Endothelial cell (in vitro differentiated cells): ENCODE results near the gene LYPD6B. TPM values are rescaled to one million over a fixed set of nuclear protein-coding genes. Genes with fewer than 3 reads are reported as not detected.
A peak's percentile ranks its signal among the peaks of the same experiment; 100 is the strongest.

Source experiments
- DNase-seq: peaks from one replicate; pipeline ENCODE4 v3.0.0; 2021; ENCODE audit warnings: low spot score
- H3K27ac Mint-ChIP-seq: one replicate; pipeline ENCODE4 v1.8.0; 2021; ENCODE audit warnings: mixed read lengths, inconsistent platforms; ENCODE audit not compliant: unreplicated experiment
- H3K27me3 Mint-ChIP-seq: one replicate; pipeline ENCODE4 v1.8.0; 2021; ENCODE audit warnings: mild to moderate bottlenecking, moderate library complexity, mixed read lengths, inconsistent platforms; ENCODE audit not compliant: unreplicated experiment
- H3K36me3 Mint-ChIP-seq: one replicate; pipeline ENCODE4 v1.8.0; 2021; ENCODE audit warnings: mild to moderate bottlenecking, low read depth, mixed read lengths, inconsistent platforms; ENCODE audit not compliant: unreplicated experiment
- H3K4me1 Mint-ChIP-seq: one replicate; pipeline ENCODE4 v1.8.0; 2021; ENCODE audit warnings: mild to moderate bottlenecking, mixed read lengths, inconsistent platforms; ENCODE audit not compliant: unreplicated experiment
- H3K4me3 Mint-ChIP-seq: one replicate; pipeline ENCODE4 v1.8.0; 2021; ENCODE audit warnings: mild to moderate bottlenecking, mixed read lengths, inconsistent platforms; ENCODE audit not compliant: unreplicated experiment
- H3K9me3 Mint-ChIP-seq: one replicate; pipeline ENCODE4 v1.8.0; 2021; ENCODE audit warnings: mixed read lengths, inconsistent platforms; ENCODE audit not compliant: unreplicated experiment
- total RNA-seq: library from RNA; stranded (reverse); fragmentation: NEBNext Ultra II Directional; extraction: Animal tissue kit (Norgen Biotek cat#: 25700); gene quantifications from one replicate; pipeline ENCODE4 v1.2.1, GENCODE V29; 2021; ENCODE audit not compliant: unreplicated experiment
- TF ChIP-seq, protein P1 (sequence below): fragments of 200-600 bp; sonication (generic); IDR thresholded peaks from one replicate; pipeline ENCODE4 v1.5.0; 2021; ENCODE audit warnings: antibody characterized with exemption; ENCODE audit not compliant: unreplicated experiment

The LYPD6B gene
- total RNA-seq, 1 donor from 2014 or later, result 4.8 TPM

DNA sequence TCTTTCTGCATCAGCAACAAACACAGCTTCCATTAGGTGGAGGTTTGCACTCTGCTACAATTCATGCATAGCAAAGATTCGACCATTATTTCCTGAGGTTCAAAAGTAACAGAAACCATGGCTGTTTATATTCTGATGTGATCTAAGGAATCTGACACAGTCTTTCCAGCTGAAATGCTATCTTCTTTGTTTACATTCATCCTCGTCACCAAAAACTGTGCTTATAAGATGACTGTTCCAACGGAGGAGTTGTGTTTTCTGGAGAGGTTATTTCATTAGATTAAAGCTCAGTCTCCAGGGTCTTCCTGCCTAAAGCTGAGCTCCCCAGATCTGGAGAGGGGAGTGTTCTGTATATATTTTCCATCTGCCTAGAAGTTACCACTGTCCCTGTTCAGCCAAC lies 45.1 kb upstream of the LYPD6B start:
- TF ChIP-seq, protein P1, sequence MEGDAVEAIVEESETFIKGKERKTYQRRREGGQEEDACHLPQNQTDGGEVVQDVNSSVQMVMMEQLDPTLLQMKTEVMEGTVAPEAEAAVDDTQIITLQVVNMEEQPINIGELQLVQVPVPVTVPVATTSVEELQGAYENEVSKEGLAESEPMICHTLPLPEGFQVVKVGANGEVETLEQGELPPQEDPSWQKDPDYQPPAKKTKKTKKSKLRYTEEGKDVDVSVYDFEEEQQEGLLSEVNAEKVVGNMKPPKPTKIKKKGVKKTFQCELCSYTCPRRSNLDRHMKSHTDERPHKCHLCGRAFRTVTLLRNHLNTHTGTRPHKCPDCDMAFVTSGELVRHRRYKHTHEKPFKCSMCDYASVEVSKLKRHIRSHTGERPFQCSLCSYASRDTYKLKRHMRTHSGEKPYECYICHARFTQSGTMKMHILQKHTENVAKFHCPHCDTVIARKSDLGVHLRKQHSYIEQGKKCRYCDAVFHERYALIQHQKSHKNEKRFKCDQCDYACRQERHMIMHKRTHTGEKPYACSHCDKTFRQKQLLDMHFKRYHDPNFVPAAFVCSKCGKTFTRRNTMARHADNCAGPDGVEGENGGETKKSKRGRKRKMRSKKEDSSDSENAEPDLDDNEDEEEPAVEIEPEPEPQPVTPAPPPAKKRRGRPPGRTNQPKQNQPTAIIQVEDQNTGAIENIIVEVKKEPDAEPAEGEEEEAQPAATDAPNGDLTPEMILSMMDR, result no peak
- no peak overlapping the region for H3K4me3 Mint-ChIP-seq
- H3K9me3 Mint-ChIP-seq, result no peaks in the 10 kb centered on the region
- H3K27me3 Mint-ChIP-seq, result no peaks in the 10 kb centered on the region
- no peak overlapping the region for H3K27ac Mint-ChIP-seq
- H3K4me1 Mint-ChIP-seq, result peaks cover 5% of the 10 kb centered on the region
- DNase-seq, result no peak
- H3K36me3 Mint-ChIP-seq, result peaks cover 34% of the 10 kb centered on the region

DNA sequence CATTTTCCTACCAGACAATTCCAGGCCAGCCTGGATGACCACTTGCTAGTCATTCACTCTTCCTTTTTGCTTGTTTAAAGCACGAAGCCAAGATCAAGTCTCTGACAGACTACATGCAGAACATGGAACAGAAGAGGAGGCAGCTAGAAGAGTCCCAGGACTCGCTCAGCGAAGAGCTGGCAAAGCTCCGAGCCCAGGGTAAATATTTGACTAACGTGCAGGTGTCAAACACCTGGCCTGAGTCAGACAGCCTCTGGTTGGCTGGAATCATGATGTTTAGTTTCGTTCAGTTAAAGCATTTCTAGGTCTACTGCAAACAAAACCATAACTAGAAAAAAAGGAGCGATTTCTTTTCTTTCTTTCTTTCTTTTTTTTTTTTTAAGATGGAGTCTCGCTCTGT lies 44.2 kb upstream of the LYPD6B start:
- TF ChIP-seq, protein P1, result no peak
- no peak for DNase-seq
- peaks cover 34% of the 10 kb centered on the region for H3K36me3 Mint-ChIP-seq
- H3K27ac Mint-ChIP-seq, result no peak overlapping the region
- H3K4me1 Mint-ChIP-seq, result peaks cover 5% of the 10 kb centered on the region
- H3K4me3 Mint-ChIP-seq, result no peak overlapping the region
- H3K9me3 Mint-ChIP-seq, result no peaks in the 10 kb centered on the region
- H3K27me3 Mint-ChIP-seq, result no peaks in the 10 kb centered on the region

DNA sequence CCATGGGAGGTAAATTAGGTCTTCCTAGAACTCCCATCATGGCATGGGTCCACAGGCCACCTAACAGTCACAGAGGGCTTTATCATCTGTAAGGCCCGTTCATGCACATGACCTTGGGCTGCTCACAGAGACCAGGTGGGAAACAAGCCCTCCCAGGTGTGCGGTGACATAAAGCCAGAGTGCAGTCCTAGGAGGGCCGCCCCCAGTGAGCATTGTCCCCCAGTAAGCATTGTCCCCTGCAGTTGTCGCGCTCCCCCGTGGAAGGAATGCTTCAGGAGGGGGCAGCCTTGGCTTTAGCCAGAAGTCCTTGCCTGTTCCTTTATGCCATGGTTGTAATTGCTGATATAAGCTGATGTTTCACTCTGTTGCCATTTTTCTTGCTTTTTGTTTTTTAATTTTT lies 41.7 kb upstream of the LYPD6B start:
- TF ChIP-seq, protein P1, result no peak
- H3K4me1 Mint-ChIP-seq, result peaks cover 5% of the 10 kb centered on the region
- no peaks in the 10 kb centered on the region for H3K27me3 Mint-ChIP-seq
- no peaks in the 10 kb centered on the region for H3K9me3 Mint-ChIP-seq
- H3K4me3 Mint-ChIP-seq, result no peak overlapping the region
- no peak for DNase-seq
- H3K27ac Mint-ChIP-seq, result no peak overlapping the region
- peaks cover 47% of the 10 kb centered on the region for H3K36me3 Mint-ChIP-seq

DNA sequence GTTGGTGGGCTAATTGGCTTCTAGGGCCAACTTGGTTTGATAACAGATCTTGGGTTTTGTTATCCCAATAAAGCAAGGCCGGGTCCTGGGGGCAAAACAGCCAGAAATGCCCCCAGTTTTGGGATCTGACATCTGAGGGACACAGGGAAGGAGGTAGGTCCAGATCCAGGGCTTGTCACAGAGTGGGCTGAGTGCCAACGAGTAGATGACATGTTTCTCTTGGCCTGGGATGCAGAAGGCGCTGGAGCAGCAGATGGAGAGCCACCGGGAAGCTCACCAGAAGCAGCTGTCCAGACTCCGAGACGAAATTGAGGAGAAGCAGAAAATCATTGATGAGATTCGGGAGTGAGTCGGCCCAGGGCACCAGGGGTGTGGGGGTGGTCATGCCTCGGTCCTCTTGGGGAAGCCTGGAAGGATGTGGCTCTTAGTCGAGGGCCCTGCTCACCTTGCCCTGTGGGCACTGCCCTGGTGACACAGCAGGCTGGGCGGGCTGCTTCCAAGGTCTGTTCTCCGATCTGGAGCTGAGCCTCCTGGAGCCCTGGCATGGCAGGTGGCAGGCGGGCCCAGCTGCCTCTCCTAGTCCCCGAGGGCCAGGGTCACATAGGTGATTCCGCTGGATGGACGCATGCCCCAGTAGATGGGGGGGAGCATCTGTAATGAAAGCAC lies 40.2 kb upstream of the LYPD6B start:
- DNase-seq, result no peak
- TF ChIP-seq, protein P1, result no peak
- no peak overlapping the region for H3K27ac Mint-ChIP-seq
- H3K4me3 Mint-ChIP-seq, result peak overlapping the region; percentile 40
- H3K27me3 Mint-ChIP-seq, result peaks cover under 1% of the 10 kb centered on the region
- H3K9me3 Mint-ChIP-seq, result no peaks in the 10 kb centered on the region
- H3K4me1 Mint-ChIP-seq, result peaks cover 5% of the 10 kb centered on the region
- peaks cover 58% of the 10 kb centered on the region for H3K36me3 Mint-ChIP-seq

DNA sequence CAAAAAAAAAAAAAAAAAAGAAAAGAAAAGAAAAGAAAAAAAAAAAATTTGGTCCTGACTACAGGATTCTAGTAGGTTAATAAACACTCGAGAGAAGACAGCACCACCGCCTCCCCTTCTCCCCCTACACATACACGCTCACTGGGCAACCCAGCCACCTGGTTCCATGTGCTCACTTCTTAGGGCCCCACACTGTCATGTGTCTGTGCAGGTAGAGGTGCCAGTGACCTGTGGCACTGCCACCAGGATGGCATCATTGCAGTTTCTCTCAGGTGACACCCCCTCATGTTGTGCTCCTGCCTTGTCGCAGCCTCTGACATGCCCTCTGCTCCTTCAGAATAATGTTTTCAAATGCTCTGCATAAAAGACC lies 39.7 kb upstream of the LYPD6B start:
- Mint-ChIP-seq H3K9me3 (no peaks in the 10 kb centered on the region), H3K36me3 (peaks cover 59% of the 10 kb centered on the region), H3K4me3 (no peak overlapping the region), H3K4me1 (peaks cover 5% of the 10 kb centered on the region), H3K27me3 (peaks cover 3% of the 10 kb centered on the region), H3K27ac (no peak overlapping the region)
- TF ChIP-seq, protein P1, result no peak
- DNase-seq, result no peak
